K562 (cell line): ENCODE results near the gene SLC25A1. TPM values are rescaled to one million over a fixed set of nuclear protein-coding genes. Genes with fewer than 3 reads are reported as not detected.
A peak's percentile ranks its signal among the peaks of the same experiment; 100 is the strongest.

ENCODE experiments used
- DDX20 ChIP-seq: fragments of 450-650 bp; IDR thresholded peaks from 2 replicates; pipeline ENCODE4 v1.6.1; 2016; ENCODE audit warnings: missing genetic modification characterization, low read depth, mild to moderate bottlenecking, missing compliant biosample characterization, moderate library complexity
- HNRNPL ChIP-seq: fragments of 200-400 bp; formaldehyde crosslinking; IDR thresholded peaks from 2 replicates; pipeline ENCODE4 v1.6.1; 2017; ENCODE audit warnings: low read depth, mild to moderate bottlenecking, low read length
- MCM5 ChIP-seq: fragments of 450-650 bp; IDR thresholded peaks from 2 replicates; pipeline ENCODE4 v1.6.1; 2016; ENCODE audit warnings: low read depth
- MTA2 ChIP-seq: fragments of 450-650 bp; IDR thresholded peaks from 2 replicates; pipeline ENCODE4 v1.6.1; 2016; ENCODE audit warnings: low read depth
- NCOR1 ChIP-seq: fragments of 450-650 bp; IDR thresholded peaks from 2 replicates; pipeline ENCODE4 v1.6.1; 2016; ENCODE audit warnings: mild to moderate bottlenecking, moderate library complexity
- POLR2A ChIP-seq: fragments of 450-650 bp; conservative IDR thresholded peaks from 2 replicates; pipeline ENCODE4 v1.6.1; 2016
- RB1 ChIP-seq: fragments of 450-650 bp; IDR thresholded peaks from 2 replicates; pipeline ENCODE4 v1.6.1; 2017; ENCODE audit warnings: low read depth, mild to moderate bottlenecking
- RBFOX2 ChIP-seq: fragments of 200-400 bp; formaldehyde crosslinking; IDR thresholded peaks from 2 replicates; pipeline ENCODE4 v1.6.1; 2017; ENCODE audit warnings: low read depth, mild to moderate bottlenecking, low read length, moderate library complexity
- TOE1 ChIP-seq, 2 experiments: fragments of 450-650 bp in 1 of 2; sonication (generic) in 1 of 2; formaldehyde crosslinking in 1 of 2; IDR thresholded peaks; 2 replicates each; pipeline versions ENCODE4 v1.7.1 to v1.8.0; 2016 to 2022; ENCODE audit warnings: borderline replicate concordance in 2 of 2, mild to moderate bottlenecking in 2 of 2, antibody characterized with exemption in 1 of 2, inconsistent platforms in 1 of 2, low read depth in 1 of 2, missing genetic modification reagents in 1 of 2, moderate library complexity in 1 of 2
- TRIM28 ChIP-seq: fragments of 450-650 bp; IDR thresholded peaks from 2 replicates; pipeline ENCODE4 v1.6.1; 2017
- ZNF75A ChIP-seq: fragments of 450-650 bp; formaldehyde crosslinking; IDR thresholded peaks from 2 replicates; pipeline ENCODE4 v1.4.0; 2020; ENCODE audit warnings: mild to moderate bottlenecking
- polyA plus RNA-seq, 8 experiments: library from polyadenylated mRNA; depleted of rRNA in 4 of 8; stranded (reverse) in 5 of 8; unstranded in 3 of 8; fragments of >200 nt; fragmentation: Nextera tagmentation in 2 of 8; fragmentation: Illumina TruSeq in 1 of 8; extraction: Ambion mirVana in 2 of 8; extraction: Trizol in 1 of 8; gene quantifications; 2 replicates each; pipeline versions ENCODE4 v1.2.1 to v1.2.3, GENCODE V29; 2011 to 2014; ENCODE audit warnings: inconsistent platforms in 1 of 8, missing spikeins in 1 of 8
- total RNA-seq, 7 experiments: library from RNA; depleted of rRNA in 6 of 7; stranded (reverse); fragments of >200 nt in 6 of 7; fragmentation: Illumina TruSeq in 2 of 7; extraction: Trizol in 2 of 7; gene quantifications; 2 replicates each; pipeline versions ENCODE4 v1.2.1 to v1.2.3, GENCODE V29; 2011 to 2021; ENCODE audit warnings: low replicate concordance in 1 of 7
- TF ChIP-seq, protein P1 (sequence below): fragments of 450-650 bp; IDR thresholded peaks from 2 replicates; pipeline ENCODE4 v1.6.1; 2016; ENCODE audit warnings: mild to moderate bottlenecking, moderate library complexity
- TF ChIP-seq, protein P2 (sequence below), 2 experiments: fragments of 150-350 bp in 1 of 2; IDR thresholded peaks; 2 replicates each; pipeline ENCODE4 v1.6.1; 2012 to 2016; ENCODE audit warnings: low read depth in 2 of 2, low read length in 2 of 2, mild to moderate bottlenecking in 1 of 2, moderate library complexity in 1 of 2
- TF ChIP-seq, protein P3 (sequence below): fragments of 250-450 bp; sonication (Bioruptor Pico); IDR thresholded peaks from 2 replicates; pipeline ENCODE4 v1.8.0; 2022; ENCODE audit warnings: moderate library complexity, mild to moderate bottlenecking, inconsistent platforms

SLC25A1 gene
- total and polyA plus RNA-seq, 9 of the 15 experiments (the other 6 are each of a cell fraction or from before 2014, with no cell fraction given), result 11.0 to 408 (median 110) TPM

DNA sequence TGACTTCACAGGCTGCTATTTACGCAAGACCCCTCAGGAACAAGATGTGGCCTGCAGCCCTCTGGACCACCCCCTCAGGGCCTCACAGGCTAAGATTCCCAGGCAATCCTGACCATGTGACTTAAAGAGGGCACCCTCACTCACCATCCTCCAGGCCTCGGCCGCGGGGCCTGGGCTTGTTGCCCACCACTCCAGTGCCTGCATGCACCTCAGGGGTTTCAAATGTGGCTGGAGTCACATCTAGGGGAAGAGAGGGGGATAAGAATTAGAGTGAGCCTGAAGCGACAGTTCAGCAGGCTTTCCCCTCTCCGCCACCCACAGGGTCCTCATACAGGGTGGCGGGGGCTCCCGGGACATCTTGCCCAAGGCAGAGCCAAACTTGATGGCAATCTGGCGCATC is 36.1 kb downstream of the SLC25A1 start (continued):
- no peak for TF ChIP-seq TOE1 (IDR thresholded peaks at IDR 0.05; ENCODE audit: borderline replicate concordance)
- TF ChIP-seq TOE1 (CRISPR knock-in tag; IDR thresholded peaks at IDR 0.05; ENCODE audit: borderline replicate concordance, low read depth), result 0 out of 2 replicates have a peak, but pooled peaks have one; percentile 26
- TF ChIP-seq, protein P1, sequence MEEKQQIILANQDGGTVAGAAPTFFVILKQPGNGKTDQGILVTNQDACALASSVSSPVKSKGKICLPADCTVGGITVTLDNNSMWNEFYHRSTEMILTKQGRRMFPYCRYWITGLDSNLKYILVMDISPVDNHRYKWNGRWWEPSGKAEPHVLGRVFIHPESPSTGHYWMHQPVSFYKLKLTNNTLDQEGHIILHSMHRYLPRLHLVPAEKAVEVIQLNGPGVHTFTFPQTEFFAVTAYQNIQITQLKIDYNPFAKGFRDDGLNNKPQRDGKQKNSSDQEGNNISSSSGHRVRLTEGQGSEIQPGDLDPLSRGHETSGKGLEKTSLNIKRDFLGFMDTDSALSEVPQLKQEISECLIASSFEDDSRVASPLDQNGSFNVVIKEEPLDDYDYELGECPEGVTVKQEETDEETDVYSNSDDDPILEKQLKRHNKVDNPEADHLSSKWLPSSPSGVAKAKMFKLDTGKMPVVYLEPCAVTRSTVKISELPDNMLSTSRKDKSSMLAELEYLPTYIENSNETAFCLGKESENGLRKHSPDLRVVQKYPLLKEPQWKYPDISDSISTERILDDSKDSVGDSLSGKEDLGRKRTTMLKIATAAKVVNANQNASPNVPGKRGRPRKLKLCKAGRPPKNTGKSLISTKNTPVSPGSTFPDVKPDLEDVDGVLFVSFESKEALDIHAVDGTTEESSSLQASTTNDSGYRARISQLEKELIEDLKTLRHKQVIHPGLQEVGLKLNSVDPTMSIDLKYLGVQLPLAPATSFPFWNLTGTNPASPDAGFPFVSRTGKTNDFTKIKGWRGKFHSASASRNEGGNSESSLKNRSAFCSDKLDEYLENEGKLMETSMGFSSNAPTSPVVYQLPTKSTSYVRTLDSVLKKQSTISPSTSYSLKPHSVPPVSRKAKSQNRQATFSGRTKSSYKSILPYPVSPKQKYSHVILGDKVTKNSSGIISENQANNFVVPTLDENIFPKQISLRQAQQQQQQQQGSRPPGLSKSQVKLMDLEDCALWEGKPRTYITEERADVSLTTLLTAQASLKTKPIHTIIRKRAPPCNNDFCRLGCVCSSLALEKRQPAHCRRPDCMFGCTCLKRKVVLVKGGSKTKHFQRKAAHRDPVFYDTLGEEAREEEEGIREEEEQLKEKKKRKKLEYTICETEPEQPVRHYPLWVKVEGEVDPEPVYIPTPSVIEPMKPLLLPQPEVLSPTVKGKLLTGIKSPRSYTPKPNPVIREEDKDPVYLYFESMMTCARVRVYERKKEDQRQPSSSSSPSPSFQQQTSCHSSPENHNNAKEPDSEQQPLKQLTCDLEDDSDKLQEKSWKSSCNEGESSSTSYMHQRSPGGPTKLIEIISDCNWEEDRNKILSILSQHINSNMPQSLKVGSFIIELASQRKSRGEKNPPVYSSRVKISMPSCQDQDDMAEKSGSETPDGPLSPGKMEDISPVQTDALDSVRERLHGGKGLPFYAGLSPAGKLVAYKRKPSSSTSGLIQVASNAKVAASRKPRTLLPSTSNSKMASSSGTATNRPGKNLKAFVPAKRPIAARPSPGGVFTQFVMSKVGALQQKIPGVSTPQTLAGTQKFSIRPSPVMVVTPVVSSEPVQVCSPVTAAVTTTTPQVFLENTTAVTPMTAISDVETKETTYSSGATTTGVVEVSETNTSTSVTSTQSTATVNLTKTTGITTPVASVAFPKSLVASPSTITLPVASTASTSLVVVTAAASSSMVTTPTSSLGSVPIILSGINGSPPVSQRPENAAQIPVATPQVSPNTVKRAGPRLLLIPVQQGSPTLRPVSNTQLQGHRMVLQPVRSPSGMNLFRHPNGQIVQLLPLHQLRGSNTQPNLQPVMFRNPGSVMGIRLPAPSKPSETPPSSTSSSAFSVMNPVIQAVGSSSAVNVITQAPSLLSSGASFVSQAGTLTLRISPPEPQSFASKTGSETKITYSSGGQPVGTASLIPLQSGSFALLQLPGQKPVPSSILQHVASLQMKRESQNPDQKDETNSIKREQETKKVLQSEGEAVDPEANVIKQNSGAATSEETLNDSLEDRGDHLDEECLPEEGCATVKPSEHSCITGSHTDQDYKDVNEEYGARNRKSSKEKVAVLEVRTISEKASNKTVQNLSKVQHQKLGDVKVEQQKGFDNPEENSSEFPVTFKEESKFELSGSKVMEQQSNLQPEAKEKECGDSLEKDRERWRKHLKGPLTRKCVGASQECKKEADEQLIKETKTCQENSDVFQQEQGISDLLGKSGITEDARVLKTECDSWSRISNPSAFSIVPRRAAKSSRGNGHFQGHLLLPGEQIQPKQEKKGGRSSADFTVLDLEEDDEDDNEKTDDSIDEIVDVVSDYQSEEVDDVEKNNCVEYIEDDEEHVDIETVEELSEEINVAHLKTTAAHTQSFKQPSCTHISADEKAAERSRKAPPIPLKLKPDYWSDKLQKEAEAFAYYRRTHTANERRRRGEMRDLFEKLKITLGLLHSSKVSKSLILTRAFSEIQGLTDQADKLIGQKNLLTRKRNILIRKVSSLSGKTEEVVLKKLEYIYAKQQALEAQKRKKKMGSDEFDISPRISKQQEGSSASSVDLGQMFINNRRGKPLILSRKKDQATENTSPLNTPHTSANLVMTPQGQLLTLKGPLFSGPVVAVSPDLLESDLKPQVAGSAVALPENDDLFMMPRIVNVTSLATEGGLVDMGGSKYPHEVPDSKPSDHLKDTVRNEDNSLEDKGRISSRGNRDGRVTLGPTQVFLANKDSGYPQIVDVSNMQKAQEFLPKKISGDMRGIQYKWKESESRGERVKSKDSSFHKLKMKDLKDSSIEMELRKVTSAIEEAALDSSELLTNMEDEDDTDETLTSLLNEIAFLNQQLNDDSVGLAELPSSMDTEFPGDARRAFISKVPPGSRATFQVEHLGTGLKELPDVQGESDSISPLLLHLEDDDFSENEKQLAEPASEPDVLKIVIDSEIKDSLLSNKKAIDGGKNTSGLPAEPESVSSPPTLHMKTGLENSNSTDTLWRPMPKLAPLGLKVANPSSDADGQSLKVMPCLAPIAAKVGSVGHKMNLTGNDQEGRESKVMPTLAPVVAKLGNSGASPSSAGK, result no peak
- TF ChIP-seq, protein P2, sequence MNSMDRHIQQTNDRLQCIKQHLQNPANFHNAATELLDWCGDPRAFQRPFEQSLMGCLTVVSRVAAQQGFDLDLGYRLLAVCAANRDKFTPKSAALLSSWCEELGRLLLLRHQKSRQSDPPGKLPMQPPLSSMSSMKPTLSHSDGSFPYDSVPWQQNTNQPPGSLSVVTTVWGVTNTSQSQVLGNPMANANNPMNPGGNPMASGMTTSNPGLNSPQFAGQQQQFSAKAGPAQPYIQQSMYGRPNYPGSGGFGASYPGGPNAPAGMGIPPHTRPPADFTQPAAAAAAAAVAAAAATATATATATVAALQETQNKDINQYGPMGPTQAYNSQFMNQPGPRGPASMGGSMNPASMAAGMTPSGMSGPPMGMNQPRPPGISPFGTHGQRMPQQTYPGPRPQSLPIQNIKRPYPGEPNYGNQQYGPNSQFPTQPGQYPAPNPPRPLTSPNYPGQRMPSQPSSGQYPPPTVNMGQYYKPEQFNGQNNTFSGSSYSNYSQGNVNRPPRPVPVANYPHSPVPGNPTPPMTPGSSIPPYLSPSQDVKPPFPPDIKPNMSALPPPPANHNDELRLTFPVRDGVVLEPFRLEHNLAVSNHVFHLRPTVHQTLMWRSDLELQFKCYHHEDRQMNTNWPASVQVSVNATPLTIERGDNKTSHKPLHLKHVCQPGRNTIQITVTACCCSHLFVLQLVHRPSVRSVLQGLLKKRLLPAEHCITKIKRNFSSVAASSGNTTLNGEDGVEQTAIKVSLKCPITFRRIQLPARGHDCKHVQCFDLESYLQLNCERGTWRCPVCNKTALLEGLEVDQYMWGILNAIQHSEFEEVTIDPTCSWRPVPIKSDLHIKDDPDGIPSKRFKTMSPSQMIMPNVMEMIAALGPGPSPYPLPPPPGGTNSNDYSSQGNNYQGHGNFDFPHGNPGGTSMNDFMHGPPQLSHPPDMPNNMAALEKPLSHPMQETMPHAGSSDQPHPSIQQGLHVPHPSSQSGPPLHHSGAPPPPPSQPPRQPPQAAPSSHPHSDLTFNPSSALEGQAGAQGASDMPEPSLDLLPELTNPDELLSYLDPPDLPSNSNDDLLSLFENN (IDR thresholded peaks at IDR 0.05; ENCODE audit: low read depth in 2 of 2, low read length in 2 of 2), result no peak
- no peak for TF ChIP-seq MTA2
- 0 out of 2 replicates have a peak, but pooled peaks have one; percentile 27 for TF ChIP-seq RBFOX2
- no peak for TF ChIP-seq HNRNPL
- TF ChIP-seq, protein P3, sequence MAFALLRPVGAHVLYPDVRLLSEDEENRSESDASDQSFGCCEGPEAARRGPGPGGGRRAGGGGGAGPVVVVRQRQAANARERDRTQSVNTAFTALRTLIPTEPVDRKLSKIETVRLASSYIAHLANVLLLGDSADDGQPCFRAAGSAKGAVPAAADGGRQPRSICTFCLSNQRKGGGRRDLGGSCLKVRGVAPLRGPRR (CRISPR knock-in tag), result no peak
- no peak for TF ChIP-seq RB1
- no peak for TF ChIP-seq DDX20 (tag)
- no peak for TF ChIP-seq NCOR1
- no peak for TF ChIP-seq POLR2A
- no peak for TF ChIP-seq MCM5
- TF ChIP-seq ZNF75A, result no peak
- TF ChIP-seq TRIM28, result no peak
